ENCODE data around the gene DAB1.

Gene DAB1

GRCh38 chr1:56967355-56967754 lies 456.5 kb downstream of the DAB1 start:
- no peak for DNase-seq

- DNase-seq: no peak
These were observed 457.2 kb downstream of the DAB1 start for GRCh38 chr1:56966698-56966999.

GRCh38 chr1:56965916-56966697 lies 457.8 kb downstream of the DAB1 start, which contains the start of gene C8B:
Gene C8B (minus strand): TSS chr1:56966015. CDS start chr1:56965948, 67 bp downstream.
- no peak for DNase-seq

GRCh38 chr1:56965191-56965590 lies 458.7 kb downstream of the DAB1 start:
- DNase-seq: no peak

GRCh38 chr1:56964349-56965017 lies 459.4 kb downstream of the DAB1 start:
- DNase-seq: no peak

- no peak for DNase-seq
These were observed 460.2 kb downstream of the DAB1 start for GRCh38 chr1:56963667-56964066.

GRCh38 chr1:56961426-56961825 lies 462.4 kb downstream of the DAB1 start:
- no peak for DNase-seq

GRCh38 chr1:56958526-56958925 lies 465.3 kb downstream of the DAB1 start:
- no peak for DNase-seq

GRCh38 chr1:56957931-56958330 lies 465.9 kb downstream of the DAB1 start:
- DNase-seq: no peak

GRCh38 chr1:56954664-56955063 lies 469.2 kb downstream of the DAB1 start:
- no peak for DNase-seq

GRCh38 chr1:56953386-56953785 lies 470.5 kb downstream of the DAB1 start:
- no peak for DNase-seq

- no peak for DNase-seq
These were observed 471.4 kb downstream of the DAB1 start for GRCh38 chr1:56952501-56952900.

- no peak for DNase-seq
These were observed 475.3 kb downstream of the DAB1 start for GRCh38 chr1:56948403-56949023.
